Uterus (tissue), 2 donors: ENCODE results near the gene LLCFC1.

Experiments used
- POLR2A ChIP-seq, 2 donors: fragments of 450-650 bp; IDR thresholded peaks; one replicate each; pipeline ENCODE4 v1.6.1; 2016; ENCODE audit warnings: antibody characterized with exemption in 2 of 2, mild to moderate bottlenecking in 1 of 2, moderate library complexity in 1 of 2
- TF ChIP-seq, protein P1 (sequence below), 4 experiments: fragments of 200-600 bp in 2 of 4; fragments of 450-650 bp in 2 of 4; sonication (generic) in 2 of 4; IDR thresholded peaks; one replicate each; pipeline ENCODE4 v1.5.1; 2016 to 2019; ENCODE audit warnings: antibody characterized with exemption in 4 of 4, mild to moderate bottlenecking in 2 of 4, moderate library complexity in 1 of 4

DNA sequence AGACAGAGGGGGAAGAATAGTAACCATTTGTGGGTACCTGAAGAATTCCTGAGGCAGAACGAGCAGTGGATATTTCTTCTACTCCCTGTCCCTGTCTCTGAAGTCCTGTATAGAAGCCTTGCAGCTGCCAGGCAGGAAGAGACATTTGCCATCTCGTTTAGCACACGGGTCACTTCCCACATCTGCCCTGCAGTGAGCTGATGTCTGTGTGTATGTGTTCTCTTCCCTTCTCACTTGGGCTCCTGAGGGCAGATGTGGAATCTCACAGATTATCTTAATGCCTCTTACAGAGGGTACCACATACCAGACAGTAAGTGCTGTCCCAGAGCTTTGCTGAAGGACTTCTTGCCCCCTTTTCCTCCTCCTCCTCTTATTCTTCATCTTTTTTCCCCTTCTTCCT, 39.6 kb upstream of the LLCFC1 start:
- TF ChIP-seq, protein P1, sequence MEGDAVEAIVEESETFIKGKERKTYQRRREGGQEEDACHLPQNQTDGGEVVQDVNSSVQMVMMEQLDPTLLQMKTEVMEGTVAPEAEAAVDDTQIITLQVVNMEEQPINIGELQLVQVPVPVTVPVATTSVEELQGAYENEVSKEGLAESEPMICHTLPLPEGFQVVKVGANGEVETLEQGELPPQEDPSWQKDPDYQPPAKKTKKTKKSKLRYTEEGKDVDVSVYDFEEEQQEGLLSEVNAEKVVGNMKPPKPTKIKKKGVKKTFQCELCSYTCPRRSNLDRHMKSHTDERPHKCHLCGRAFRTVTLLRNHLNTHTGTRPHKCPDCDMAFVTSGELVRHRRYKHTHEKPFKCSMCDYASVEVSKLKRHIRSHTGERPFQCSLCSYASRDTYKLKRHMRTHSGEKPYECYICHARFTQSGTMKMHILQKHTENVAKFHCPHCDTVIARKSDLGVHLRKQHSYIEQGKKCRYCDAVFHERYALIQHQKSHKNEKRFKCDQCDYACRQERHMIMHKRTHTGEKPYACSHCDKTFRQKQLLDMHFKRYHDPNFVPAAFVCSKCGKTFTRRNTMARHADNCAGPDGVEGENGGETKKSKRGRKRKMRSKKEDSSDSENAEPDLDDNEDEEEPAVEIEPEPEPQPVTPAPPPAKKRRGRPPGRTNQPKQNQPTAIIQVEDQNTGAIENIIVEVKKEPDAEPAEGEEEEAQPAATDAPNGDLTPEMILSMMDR (IDR thresholded peaks at IDR 0.05), result no peak
- TF ChIP-seq POLR2A (IDR thresholded peaks at IDR 0.05), result no peak
